NCI-H345 treated with DMSO at 0.1 percent for 48 hours (cell line): ENCODE results near the gene PDYN.

Experiments
- DNase-seq: peaks from one replicate; lab custom pipeline; 2025; ENCODE audit not compliant: unreplicated experiment; lab: John Stamatoyannopoulos, UW

The PDYN gene

GRCh38 chr20:1995531-1996310, 1.9 kb upstream of the PDYN start:
- DNase-seq, result no peak

- DNase-seq, result no peak
These were observed 769 bp upstream of the PDYN start for GRCh38 chr20:1994627-1995026.

- DNase-seq, result no peak
These were observed 1.3 kb downstream of the PDYN start for GRCh38 chr20:1992359-1993110.

GRCh38 chr20:1987826-1988225, 6.0 kb downstream of the PDYN start:
- DNase-seq, result no peak

GRCh38 chr20:1983301-1983700, 10.6 kb downstream of the PDYN start:
- DNase-seq, result no peak

GRCh38 chr20:1982686-1983085, 11.2 kb downstream of the PDYN start:
- no peak for DNase-seq

GRCh38 chr20:1979106-1979778, 14.6 kb downstream of the PDYN start:
- no peak for DNase-seq

GRCh38 chr20:1975291-1975690, 18.6 kb downstream of the PDYN start:
- no peak for DNase-seq

GRCh38 chr20:1973601-1974440, 20.0 kb downstream of the PDYN start:
- no peak for DNase-seq

- DNase-seq, result no peak
These were observed 21.8 kb downstream of the PDYN start for GRCh38 chr20:1971893-1972586.

- DNase-seq, result no peak
These were observed 24.9 kb downstream of the PDYN start for GRCh38 chr20:1968964-1969363.

- peak; percentile 60 for DNase-seq
These were observed 28.1 kb downstream of the PDYN start for GRCh38 chr20:1965520-1966351.

- DNase-seq, result no peak
These were observed 29.0 kb downstream of the PDYN start for GRCh38 chr20:1964659-1965405.

- DNase-seq, result no peak
These were observed 29.8 kb downstream of the PDYN start for GRCh38 chr20:1964061-1964460.

- DNase-seq, result no peak
These were observed 32.5 kb downstream of the PDYN start for GRCh38 chr20:1961374-1961773.

GRCh38 chr20:1959156-1959555, 34.7 kb downstream of the PDYN start:
- DNase-seq, result no peak

- DNase-seq, result no peak
These were observed 35.4 kb downstream of the PDYN start for GRCh38 chr20:1958426-1958825.

GRCh38 chr20:1955217-1955616, 38.6 kb downstream of the PDYN start:
- DNase-seq, result no peak

GRCh38 chr20:1953621-1954020, 40.2 kb downstream of the PDYN start:
- no peak for DNase-seq
